Loucy (cell line): ENCODE results near the gene TRIM33.

Experiments
- H2AFZ ChIP-seq: fragments of 200-600 bp; sonication (generic); 2 replicates; pipeline ENCODE4 v1.6.0; 2016; ENCODE audit warnings: antibody characterized with exemption, mild to moderate bottlenecking, low read length, moderate library complexity
- H3F3A ChIP-seq: fragments of 200-600 bp; 2 replicates; pipeline ENCODE4 v1.6.0; 2016; ENCODE audit warnings: antibody characterized with exemption, low read depth, mild to moderate bottlenecking
- H3K27me3 ChIP-seq: fragments of 200-600 bp; sonication (generic); 2 replicates; pipeline ENCODE4 v1.6.1; 2014; ENCODE audit warnings: low read length, mild to moderate bottlenecking; ENCODE audit not compliant: insufficient read depth, poor library complexity, severe bottlenecking
- H3K36me3 ChIP-seq: fragments of 200-600 bp; sonication (generic); 2 replicates; pipeline ENCODE4 v1.6.1; 2016; ENCODE audit warnings: low read length; ENCODE audit not compliant: insufficient read depth
- H3K4me1 ChIP-seq: fragments of 200-600 bp; sonication (generic); 2 replicates; pipeline ENCODE4 v1.5.1; 2014; ENCODE audit warnings: low read length, mild to moderate bottlenecking; ENCODE audit not compliant: insufficient read depth, poor library complexity, severe bottlenecking
- H3K4me2 ChIP-seq: fragments of 200-600 bp; sonication (generic); 2 replicates; pipeline ENCODE4 v1.6.0; 2014; ENCODE audit warnings: antibody characterized with exemption, low read length, low read depth, mild to moderate bottlenecking; ENCODE audit not compliant: poor library complexity, severe bottlenecking
- H3K4me3 ChIP-seq: fragments of 200-600 bp; sonication (generic); 2 replicates; pipeline ENCODE4 v1.5.1; 2014; ENCODE audit warnings: low read length, mild to moderate bottlenecking, mixed read lengths; ENCODE audit not compliant: poor library complexity, severe bottlenecking
- H3K79me2 ChIP-seq: fragments of 200-600 bp; sonication (generic); 2 replicates; pipeline ENCODE4 v1.6.1; 2014; ENCODE audit warnings: low read length; ENCODE audit not compliant: insufficient read depth
- H3K9ac ChIP-seq: fragments of 200-600 bp; sonication (generic); 2 replicates; pipeline ENCODE4 v1.6.0; 2014; ENCODE audit warnings: mild to moderate bottlenecking, low read depth, low read length, moderate library complexity; ENCODE audit not compliant: poor library complexity, severe bottlenecking
- H3K9me2 ChIP-seq: fragments of 200-600 bp; sonication (generic); replicated peaks from 2 replicates; pipeline ENCODE4 v1.6.1; 2016; ENCODE audit warnings: low read depth, low read length, mixed read lengths
- H3K9me3 ChIP-seq: fragments of 200-600 bp; sonication (generic); 2 replicates; pipeline ENCODE4 v1.6.1; 2014; ENCODE audit warnings: mild to moderate bottlenecking, antibody characterized with exemption, low read length, low read depth; ENCODE audit not compliant: insufficient read depth
- H4K20me1 ChIP-seq: fragments of 200-600 bp; sonication (generic); 2 replicates; pipeline ENCODE4 v1.6.0; 2014; ENCODE audit warnings: antibody characterized with exemption, low read length, mild to moderate bottlenecking; ENCODE audit not compliant: insufficient read depth, poor library complexity, severe bottlenecking
- EZH2phosphoT487 ChIP-seq: fragments of 200-600 bp; IDR thresholded peaks from 2 replicates; pipeline ENCODE4 v1.6.1; 2018; ENCODE audit warnings: antibody characterized with exemption, mild to moderate bottlenecking, moderate library complexity, borderline replicate concordance
- TF ChIP-seq, protein P1 (sequence below): fragments of 200-600 bp; sonication (generic); conservative IDR thresholded peaks from 2 replicates; pipeline ENCODE4 v1.5.1; 2014; ENCODE audit warnings: mild to moderate bottlenecking, antibody characterized with exemption, low read length

TRIM33 gene

GRCh38 chr1:114495486-114495885 is 15.5 kb downstream of the TRIM33 start:
- Histone ChIP-seq H3K4me2 (no peak overlapping the region), H3K9ac (no peak overlapping the region), H3F3A (peaks cover 8% of the 10 kb centered on the region; the same call in 1 of the 2 replicates), H3K9me3 (no peaks in the 10 kb centered on the region; the same call in 1 of the 2 replicates), H3K4me1 (peaks cover 5% of the 10 kb centered on the region), H3K36me3 (peaks cover 14% of the 10 kb centered on the region; the same call in 1 of the 2 replicates), H3K27me3 (no peaks in the 10 kb centered on the region), H3K79me2 (peaks cover 98% of the 10 kb centered on the region), H4K20me1 (peaks cover 62% of the 10 kb centered on the region), H2AFZ (no peak overlapping the region), H3K9me2 (no peaks in the 10 kb centered on the region), H3K4me3 (no peak overlapping the region)
- TF ChIP-seq, protein P1, sequence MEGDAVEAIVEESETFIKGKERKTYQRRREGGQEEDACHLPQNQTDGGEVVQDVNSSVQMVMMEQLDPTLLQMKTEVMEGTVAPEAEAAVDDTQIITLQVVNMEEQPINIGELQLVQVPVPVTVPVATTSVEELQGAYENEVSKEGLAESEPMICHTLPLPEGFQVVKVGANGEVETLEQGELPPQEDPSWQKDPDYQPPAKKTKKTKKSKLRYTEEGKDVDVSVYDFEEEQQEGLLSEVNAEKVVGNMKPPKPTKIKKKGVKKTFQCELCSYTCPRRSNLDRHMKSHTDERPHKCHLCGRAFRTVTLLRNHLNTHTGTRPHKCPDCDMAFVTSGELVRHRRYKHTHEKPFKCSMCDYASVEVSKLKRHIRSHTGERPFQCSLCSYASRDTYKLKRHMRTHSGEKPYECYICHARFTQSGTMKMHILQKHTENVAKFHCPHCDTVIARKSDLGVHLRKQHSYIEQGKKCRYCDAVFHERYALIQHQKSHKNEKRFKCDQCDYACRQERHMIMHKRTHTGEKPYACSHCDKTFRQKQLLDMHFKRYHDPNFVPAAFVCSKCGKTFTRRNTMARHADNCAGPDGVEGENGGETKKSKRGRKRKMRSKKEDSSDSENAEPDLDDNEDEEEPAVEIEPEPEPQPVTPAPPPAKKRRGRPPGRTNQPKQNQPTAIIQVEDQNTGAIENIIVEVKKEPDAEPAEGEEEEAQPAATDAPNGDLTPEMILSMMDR, result no peak
- no peak for TF ChIP-seq EZH2phosphoT487

- no peak overlapping the region for H2AFZ ChIP-seq
- no peak overlapping the region for H3K4me2 ChIP-seq
- peaks cover 10% of the 10 kb centered on the region for H3K4me1 ChIP-seq
- H3K79me2 ChIP-seq, result peaks cover 98% of the 10 kb centered on the region
- no peak overlapping the region for H3K9ac ChIP-seq
- no peaks in the 10 kb centered on the region; the same call in 1 of the 2 replicates for H3K9me3 ChIP-seq
- no peak for TF ChIP-seq EZH2phosphoT487
- TF ChIP-seq, protein P1, result no peak
- H3F3A ChIP-seq, result peaks cover 9% of the 10 kb centered on the region; the same call in 1 of the 2 replicates
- no peaks in the 10 kb centered on the region for H3K9me2 ChIP-seq
- peaks cover 70% of the 10 kb centered on the region for H4K20me1 ChIP-seq
- H3K4me3 ChIP-seq, result no peak overlapping the region
- peaks cover 14% of the 10 kb centered on the region; the same call in 1 of the 2 replicates for H3K36me3 ChIP-seq
- H3K27me3 ChIP-seq, result no peaks in the 10 kb centered on the region
These were observed 18.0 kb downstream of the TRIM33 start for GRCh38 chr1:114492978-114493377.

- Histone ChIP-seq H3K36me3 (peaks cover 14% of the 10 kb centered on the region; the same call in 1 of the 2 replicates), H3K9me3 (no peaks in the 10 kb centered on the region; the same call in 1 of the 2 replicates), H3K9ac (no peak overlapping the region), H3K4me1 (peaks cover 10% of the 10 kb centered on the region), H3K4me2 (peak overlapping the region; percentile 2), H2AFZ (no peak overlapping the region), H4K20me1 (peaks cover 76% of the 10 kb centered on the region), H3K79me2 (peaks cover 97% of the 10 kb centered on the region), H3F3A (peaks cover 9% of the 10 kb centered on the region; the same call in 1 of the 2 replicates), H3K4me3 (no peak overlapping the region), H3K9me2 (no peaks in the 10 kb centered on the region), H3K27me3 (no peaks in the 10 kb centered on the region)
- TF ChIP-seq, protein P1, result no peak
- TF ChIP-seq EZH2phosphoT487, result no peak
These were observed 20.7 kb downstream of the TRIM33 start for GRCh38 chr1:114490274-114490693.
